Spleen (tissue), 7 donors: ENCODE results near the gene SOX8.

Source experiments
- CTCF ChIP-seq, 11 experiments: fragments of 200-600 bp in 7 of 11; fragments of 450-650 bp in 4 of 11; sonication (generic) in 4 of 11; IDR thresholded peaks in 8 of 11; conservative IDR thresholded peaks in 3 of 11; 1 replicate in 7 of 11; 2 replicates in 4 of 11; pipeline versions ENCODE4 v1.4.0 to v1.8.0; 2016 to 2021; ENCODE audit warnings: antibody characterized with exemption in 11 of 11, inconsistent platforms in 4 of 11, mild to moderate bottlenecking in 1 of 11
- POLR2A ChIP-seq, 3 donors: fragments of 450-650 bp; IDR thresholded peaks; one replicate each; pipeline ENCODE4 v1.5.1; 2017; ENCODE audit warnings: antibody characterized with exemption in 3 of 3, mild to moderate bottlenecking in 1 of 3
- POLR2AphosphoS5 ChIP-seq, 3 donors: sonication (generic); formaldehyde crosslinking; IDR thresholded peaks; one replicate each; pipeline ENCODE4 v1.5.1; 2017; ENCODE audit warnings: antibody characterized with exemption in 3 of 3
- donor health status: DM: no; HTN: no; CAD: no; lungs with moderate emphysema.
- donor health status: DM: no; HTN: no; CAD: no.
- donor health status: DM: no; HTN: no; CAD: no.

DNA sequence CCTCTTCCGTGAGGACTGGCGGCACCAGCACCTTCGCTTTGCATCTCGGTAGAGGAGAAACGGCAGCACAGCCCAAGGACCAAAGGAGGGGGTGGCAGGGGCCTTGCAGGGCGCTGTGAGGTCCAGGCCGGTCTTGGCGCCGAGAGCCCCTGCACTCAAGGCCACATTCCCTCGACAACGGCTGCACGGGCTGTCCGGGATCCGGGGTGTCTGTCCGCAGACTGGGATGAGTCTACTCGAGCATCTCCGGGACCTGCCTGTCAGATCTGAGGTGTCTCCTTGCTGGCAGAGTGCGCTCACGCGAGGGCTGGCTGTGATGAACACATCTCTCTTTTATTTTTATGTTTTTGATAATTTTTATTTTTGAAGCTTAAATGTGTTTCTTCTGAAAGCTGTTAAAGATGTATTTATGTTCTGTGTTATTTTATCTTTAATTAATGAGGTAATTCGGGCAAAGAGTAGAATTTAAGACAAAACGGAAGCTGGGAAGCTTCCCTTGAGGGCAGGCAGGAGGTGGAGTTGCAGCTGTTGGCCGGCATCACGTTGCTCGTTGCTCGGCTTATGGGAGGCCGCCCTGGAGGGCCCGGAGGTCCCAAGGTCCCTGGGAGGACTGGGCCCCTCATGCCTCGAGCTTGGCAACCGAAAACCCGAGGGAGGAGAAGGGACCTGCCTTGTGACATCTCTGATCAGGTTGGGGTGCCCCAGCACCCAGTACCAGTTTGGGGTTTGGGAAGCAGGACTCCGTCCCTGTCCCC is 4.3 kb downstream of the SOX8 start:
- no peak for TF ChIP-seq CTCF (IDR thresholded peaks at IDR 0.05 in 8 of 11, conservative IDR thresholded peaks at IDR 0.05 in 3 of 11)
- TF ChIP-seq POLR2A (IDR thresholded peaks at IDR 0.05): no peak
- TF ChIP-seq POLR2AphosphoS5 (IDR thresholded peaks at IDR 0.05): no peak
